ENCODE data around the gene ITGB5.
"Not testable (repeated sequence)": the region's sequence is repeated elsewhere in the genome, so short reads cannot be mapped to it uniquely, and the experiment has no call there.

The ITGB5 gene

DNA sequence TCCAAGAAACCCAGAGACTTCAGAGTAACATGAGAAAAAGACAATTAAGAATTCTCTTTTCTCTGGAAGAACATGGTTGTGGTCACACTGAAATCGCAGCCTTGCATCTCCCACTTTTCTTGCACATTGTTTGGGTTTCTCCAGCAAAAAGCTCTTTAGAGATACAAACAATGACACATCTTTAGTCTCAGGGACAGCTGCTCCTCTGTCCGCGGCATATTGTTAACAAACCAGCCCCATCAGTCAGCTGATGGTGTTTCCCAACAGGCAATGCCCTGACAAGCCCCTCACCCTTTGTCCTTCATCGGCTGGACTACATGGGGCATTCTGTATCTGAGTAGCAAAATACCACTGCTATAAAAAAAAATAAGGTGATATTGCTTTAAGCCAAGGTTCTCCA lies 103.5 kb downstream of the ITGB5 start:
- no CpG with 5 or more reads among the region's 4 CpGs for WGBS (ENCODE audit: extremely low coverage, insufficient coverage, low lambda C conversion rate)
- Histone ChIP-seq H3K4me1 (ENCODE audit: control insufficient read depth, low read depth, low read length) (peaks cover 4% of the 10 kb centered on the region), H3K27me3 (ENCODE audit: insufficient read depth, low read length, poor library complexity) (no peaks in the 10 kb centered on the region), H2AK5ac (ENCODE audit: low read length) (no peak overlapping the region), H3K56ac (ENCODE audit: low read length) (no peak overlapping the region), H3K36me3 (ENCODE audit: control insufficient read depth, insufficient read depth, low read length) (peaks cover 16% of the 10 kb centered on the region), H4K8ac (ENCODE audit: low read depth, low read length) (no peak overlapping the region), H3K4me3 (ENCODE audit: low read length) (no peak overlapping the region), H4K5ac (ENCODE audit: low read length) (no peak overlapping the region), H3K23ac (ENCODE audit: low read length) (no peak overlapping the region), H2BK15ac (replicated peaks; ENCODE audit: low read depth) (no peak overlapping the region), H3K79me1 (ENCODE audit: low read length) (peaks cover 33% of the 10 kb centered on the region), H3K4me2 (ENCODE audit: low read length) (no peak overlapping the region), H3K79me2 (ENCODE audit: control insufficient read depth, insufficient read depth, low read length) (peaks cover 11% of the 10 kb centered on the region), H2BK120ac (ENCODE audit: low read depth, low read length) (no peak overlapping the region), H3K27ac (ENCODE audit: low read depth, low read length) (no peak overlapping the region), H3K9ac (ENCODE audit: low read length) (no peak overlapping the region), H2BK5ac (ENCODE audit: low read length) (no peak overlapping the region), H3K4ac (ENCODE audit: low read depth, low read length) (no peak overlapping the region), H3K18ac (ENCODE audit: low read length) (no peak overlapping the region)
- no peak for DNase-seq

DNA sequence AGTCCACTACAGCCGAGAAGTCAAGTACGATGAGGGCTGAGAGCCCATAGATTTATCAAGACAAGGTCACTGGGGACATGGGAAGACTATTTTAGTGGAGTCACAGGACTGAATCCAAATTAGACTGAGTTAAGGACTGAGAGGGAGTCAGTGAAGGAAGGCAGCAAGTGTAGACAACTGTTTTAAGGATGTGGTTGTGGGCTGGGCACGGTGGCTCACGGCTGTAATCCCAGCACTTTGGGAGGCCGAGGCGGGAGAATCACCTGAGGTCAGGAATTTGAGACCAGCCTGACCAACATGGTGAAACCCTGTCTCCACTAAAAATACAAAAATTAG lies 104.8 kb downstream of the ITGB5 start:
- not testable (repeated sequence) for H3K56ac ChIP-seq (ENCODE audit: low read length); H3K27me3 ChIP-seq (ENCODE audit: insufficient read depth, low read length, poor library complexity); H3K27ac ChIP-seq (ENCODE audit: low read depth, low read length); H3K4me2 ChIP-seq (ENCODE audit: low read length); H4K8ac ChIP-seq (ENCODE audit: low read depth, low read length); H3K18ac ChIP-seq (ENCODE audit: low read length); H4K5ac ChIP-seq (ENCODE audit: low read length); H2BK5ac ChIP-seq (ENCODE audit: low read length); H3K4me1 ChIP-seq (ENCODE audit: control insufficient read depth, low read depth, low read length); H2BK15ac ChIP-seq (replicated peaks; ENCODE audit: low read depth); H3K4me3 ChIP-seq (ENCODE audit: low read length); DNase-seq; H2BK120ac ChIP-seq (ENCODE audit: low read depth, low read length); H3K4ac ChIP-seq (ENCODE audit: low read depth, low read length); H3K23ac ChIP-seq (ENCODE audit: low read length); H3K9ac ChIP-seq (ENCODE audit: low read length); H2AK5ac ChIP-seq (ENCODE audit: low read length)
- no CpG with 5 or more reads among the region's 6 CpGs for WGBS (ENCODE audit: extremely low coverage, insufficient coverage, low lambda C conversion rate)
- Histone ChIP-seq H3K79me1 (ENCODE audit: low read length) (peaks cover 38% of the 10 kb centered on the region), H3K79me2 (ENCODE audit: control insufficient read depth, insufficient read depth, low read length) (peaks cover 15% of the 10 kb centered on the region), H3K36me3 (ENCODE audit: control insufficient read depth, insufficient read depth, low read length) (peaks cover 14% of the 10 kb centered on the region)

GRCh38 chr3:124781476-124782376 lies 105.4 kb downstream of the ITGB5 start:
- H3K27ac ChIP-seq (ENCODE audit: low read depth, low read length): peak overlapping the region; percentile 7
- no peak overlapping the region for H3K23ac ChIP-seq (ENCODE audit: low read length)
- peak overlapping the region; percentile 9 for H3K56ac ChIP-seq (ENCODE audit: low read length)

GRCh38 chr3:124780761-124781475 lies 106.2 kb downstream of the ITGB5 start:
- H2AK5ac ChIP-seq (ENCODE audit: low read length): no peak overlapping the region
- H3K18ac ChIP-seq (ENCODE audit: low read length): no peak overlapping the region
- no peak overlapping the region for H2BK5ac ChIP-seq (ENCODE audit: low read length)
- no peak overlapping the region for H3K23ac ChIP-seq (ENCODE audit: low read length)
- no peak overlapping the region for H2BK15ac ChIP-seq (replicated peaks; ENCODE audit: low read depth)
- no peak overlapping the region for H2BK120ac ChIP-seq (ENCODE audit: low read depth, low read length)
- no peak overlapping the region for H4K5ac ChIP-seq (ENCODE audit: low read length)
- peak overlapping the region; percentile 26 for H3K27ac ChIP-seq (ENCODE audit: low read depth, low read length)
- peaks cover 10% of the 10 kb centered on the region for H3K79me2 ChIP-seq (ENCODE audit: control insufficient read depth, insufficient read depth, low read length)
- peaks cover 34% of the 10 kb centered on the region for H3K79me1 ChIP-seq (ENCODE audit: low read length)
- peak; percentile 91 for DNase-seq
- peaks cover 4% of the 10 kb centered on the region for H3K4me1 ChIP-seq (ENCODE audit: control insufficient read depth, low read depth, low read length)
- peak overlapping the region; percentile 4 for H3K56ac ChIP-seq (ENCODE audit: low read length)
- H3K36me3 ChIP-seq (ENCODE audit: control insufficient read depth, insufficient read depth, low read length): peaks cover 14% of the 10 kb centered on the region
- no peak overlapping the region for H3K9ac ChIP-seq (ENCODE audit: low read length)
- no peak overlapping the region for H4K8ac ChIP-seq (ENCODE audit: low read depth, low read length)
- no peak overlapping the region for H3K4me2 ChIP-seq (ENCODE audit: low read length)
- H3K4ac ChIP-seq (ENCODE audit: low read depth, low read length): no peak overlapping the region
- H3K27me3 ChIP-seq (ENCODE audit: insufficient read depth, low read length, poor library complexity): no peaks in the 10 kb centered on the region
- no CpG with 5 or more reads among the region's 15 CpGs for WGBS (ENCODE audit: extremely low coverage, insufficient coverage, low lambda C conversion rate)
- H3K4me3 ChIP-seq (ENCODE audit: low read length): no peak overlapping the region

More at GRCh38 chr3:124781476-124782376, 105.4 kb downstream of the ITGB5 start:
- Histone ChIP-seq H2BK120ac (ENCODE audit: low read depth, low read length) (no peak overlapping the region), H3K9ac (ENCODE audit: low read length) (no peak overlapping the region), H3K79me1 (ENCODE audit: low read length) (peaks cover 35% of the 10 kb centered on the region), H4K5ac (ENCODE audit: low read length) (no peak overlapping the region), H3K4ac (ENCODE audit: low read depth, low read length) (no peak overlapping the region), H2BK5ac (ENCODE audit: low read length) (no peak overlapping the region), H3K4me1 (ENCODE audit: control insufficient read depth, low read depth, low read length) (peaks cover 4% of the 10 kb centered on the region), H3K4me2 (ENCODE audit: low read length) (no peak overlapping the region), H4K8ac (ENCODE audit: low read depth, low read length) (no peak overlapping the region), H2BK15ac (replicated peaks; ENCODE audit: low read depth) (no peak overlapping the region), H3K36me3 (ENCODE audit: control insufficient read depth, insufficient read depth, low read length) (peaks cover 14% of the 10 kb centered on the region), H3K27me3 (ENCODE audit: insufficient read depth, low read length, poor library complexity) (no peaks in the 10 kb centered on the region), H2AK5ac (ENCODE audit: low read length) (no peak overlapping the region), H3K18ac (ENCODE audit: low read length) (no peak overlapping the region), H3K4me3 (ENCODE audit: low read length) (no peak overlapping the region), H3K79me2 (ENCODE audit: control insufficient read depth, insufficient read depth, low read length) (peaks cover 13% of the 10 kb centered on the region)
- DNase-seq: no peak
- WGBS (ENCODE audit: extremely low coverage, insufficient coverage, low lambda C conversion rate): no CpG with 5 or more reads among the region's 8 CpGs

DNA sequence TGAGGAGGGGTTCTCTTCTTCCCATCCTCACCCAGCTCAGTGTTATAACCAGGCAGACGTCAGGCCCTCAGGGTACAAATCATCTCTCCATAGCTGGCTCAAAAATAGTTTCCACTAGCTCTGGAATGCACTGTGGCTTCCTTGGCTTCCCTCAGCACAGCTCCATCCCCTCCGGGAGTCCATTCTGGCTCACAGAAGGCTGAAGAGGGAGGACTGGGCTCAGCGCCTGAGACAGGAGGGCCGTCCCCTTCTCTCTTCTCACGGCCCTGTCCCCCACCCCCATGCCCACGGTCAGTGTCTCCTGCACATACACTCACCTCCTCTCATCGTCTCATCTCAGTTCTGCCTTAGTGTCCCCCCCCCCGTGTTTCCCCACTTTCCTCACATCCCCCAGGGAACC lies 106.8 kb downstream of the ITGB5 start:
- H3K36me3 ChIP-seq (ENCODE audit: control insufficient read depth, insufficient read depth, low read length): peaks cover 14% of the 10 kb centered on the region
- DNase-seq: peak; percentile 65
- no peak overlapping the region for H3K18ac ChIP-seq (ENCODE audit: low read length)
- no peak overlapping the region for H3K9ac ChIP-seq (ENCODE audit: low read length)
- H2BK15ac ChIP-seq (replicated peaks; ENCODE audit: low read depth): no peak overlapping the region
- H4K5ac ChIP-seq (ENCODE audit: low read length): no peak overlapping the region
- H3K27me3 ChIP-seq (ENCODE audit: insufficient read depth, low read length, poor library complexity): no peaks in the 10 kb centered on the region
- peaks cover 36% of the 10 kb centered on the region for H3K79me1 ChIP-seq (ENCODE audit: low read length)
- H3K79me2 ChIP-seq (ENCODE audit: control insufficient read depth, insufficient read depth, low read length): peaks cover 10% of the 10 kb centered on the region
- no peak overlapping the region for H4K8ac ChIP-seq (ENCODE audit: low read depth, low read length)
- WGBS (ENCODE audit: extremely low coverage, insufficient coverage, low lambda C conversion rate): no CpG with 5 or more reads among the region's 8 CpGs
- H2BK120ac ChIP-seq (ENCODE audit: low read depth, low read length): no peak overlapping the region
- H3K4me3 ChIP-seq (ENCODE audit: low read length): no peak overlapping the region
- no peak overlapping the region for H3K23ac ChIP-seq (ENCODE audit: low read length)
- no peak overlapping the region for H3K4ac ChIP-seq (ENCODE audit: low read depth, low read length)
- H3K56ac ChIP-seq (ENCODE audit: low read length): peak overlapping the region; percentile 37
- H3K4me2 ChIP-seq (ENCODE audit: low read length): no peak overlapping the region
- peak overlapping the region; percentile 21 for H2BK5ac ChIP-seq (ENCODE audit: low read length)
- no peak overlapping the region for H3K27ac ChIP-seq (ENCODE audit: low read depth, low read length)
- H3K4me1 ChIP-seq (ENCODE audit: control insufficient read depth, low read depth, low read length): peaks cover 4% of the 10 kb centered on the region
- H2AK5ac ChIP-seq (ENCODE audit: low read length): no peak overlapping the region

All from mesendoderm (in vitro differentiated cells).